GM18505 (cell line): ENCODE measurements around the gene SNAP29.
"Not testable (repeated sequence)": the region's sequence is repeated elsewhere in the genome, so short reads cannot be mapped to it uniquely, and the experiment has no call there.

Experiments
- ATAC-seq: cut with Tn5 transposase; IDR thresholded peaks from one replicate; pipeline ENCODE4 v1.9.1; 2021; ENCODE audit not compliant: unreplicated experiment
- POLR2A ChIP-seq: IDR thresholded peaks from 4 replicates; pipeline ENCODE4 v1.6.1; 2011; ENCODE audit warnings: borderline replicate concordance; ENCODE audit not compliant: insufficient read depth, insufficient read length; ENCODE audit errors: extremely low read depth

Gene SNAP29

DNA sequence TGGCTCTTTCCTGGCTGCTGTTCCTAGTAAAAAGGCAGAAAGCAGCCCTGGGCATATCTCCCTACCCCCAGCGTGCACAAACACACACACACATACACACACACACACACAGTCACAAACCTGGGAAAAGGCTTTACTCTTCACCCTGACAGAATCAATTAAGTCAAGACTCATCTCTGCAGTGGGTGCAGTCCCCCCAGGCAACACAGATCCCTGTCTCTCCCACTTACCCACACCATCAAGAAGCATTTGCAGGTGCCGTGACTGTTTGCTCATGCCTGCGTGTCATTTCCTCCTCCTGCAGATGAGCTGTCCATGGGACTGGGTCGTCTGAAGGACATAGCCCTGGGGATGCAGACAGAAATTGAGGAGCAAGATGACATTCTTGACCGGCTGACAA is 28.6 kb downstream of the SNAP29 start:
- TF ChIP-seq POLR2A, result no peak
- ATAC-seq, result no peak

- ATAC-seq, result no peak
- TF ChIP-seq POLR2A, result no peak
These were observed 30.4 kb downstream of the SNAP29 start for GRCh38 chr22:20889025-20889704.

GRCh38 chr22:20889904-20890540 is 31.2 kb downstream of the SNAP29 start:
- ATAC-seq, result no peak
- TF ChIP-seq POLR2A, result no peak

DNA sequence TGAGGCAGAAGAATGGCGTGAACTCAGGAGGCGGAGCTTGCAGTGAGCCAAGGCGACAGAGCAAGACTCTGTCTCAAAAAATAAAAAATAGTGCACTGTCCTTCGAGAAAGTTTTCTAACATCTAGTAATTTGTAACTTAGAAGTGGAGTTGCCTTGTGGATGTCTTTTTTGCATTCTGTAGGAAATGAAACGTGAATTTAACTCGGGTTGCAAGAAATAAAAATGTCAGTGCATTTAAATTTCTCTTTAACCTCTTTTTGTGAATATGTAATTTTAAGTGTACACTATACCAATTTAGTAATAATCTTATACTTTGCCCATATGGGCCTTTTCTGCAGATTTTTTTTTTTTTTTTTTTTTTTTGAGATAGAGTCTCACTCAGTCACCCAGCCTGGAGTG is 32.2 kb downstream of the SNAP29 start:
- TF ChIP-seq POLR2A, result no peak
- ATAC-seq, result no peak

DNA sequence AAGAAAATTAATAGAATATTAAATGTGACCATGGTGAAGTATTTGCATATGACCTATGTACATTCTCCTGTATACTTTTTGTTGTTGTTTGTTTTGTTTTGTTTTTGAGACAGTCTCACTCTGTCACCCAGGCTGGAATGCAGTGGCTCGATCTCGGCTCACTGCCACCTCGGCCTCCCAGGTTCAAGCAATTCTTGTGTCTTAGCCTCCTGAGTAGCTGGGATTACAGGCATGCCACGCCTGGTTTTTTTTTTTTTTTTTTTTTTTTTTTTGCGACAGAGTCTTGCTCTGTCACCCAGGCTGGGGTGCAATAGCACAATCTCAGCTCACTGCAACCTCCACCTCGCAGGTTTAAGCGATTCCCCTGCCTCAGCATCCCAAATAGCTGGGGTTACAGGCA is 38.9 kb downstream of the SNAP29 start:
- ATAC-seq, result not testable (repeated sequence)

GRCh38 chr22:20899827-20900423 is 41.1 kb downstream of the SNAP29 start:
- ATAC-seq, result no peak
- no peak for TF ChIP-seq POLR2A

GRCh38 chr22:20901093-20902033 is 42.6 kb downstream of the SNAP29 start:
- not testable (repeated sequence) for ATAC-seq

GRCh38 chr22:20903093-20903492 is 44.3 kb downstream of the SNAP29 start:
- TF ChIP-seq POLR2A, result no peak
- ATAC-seq, result no peak

DNA sequence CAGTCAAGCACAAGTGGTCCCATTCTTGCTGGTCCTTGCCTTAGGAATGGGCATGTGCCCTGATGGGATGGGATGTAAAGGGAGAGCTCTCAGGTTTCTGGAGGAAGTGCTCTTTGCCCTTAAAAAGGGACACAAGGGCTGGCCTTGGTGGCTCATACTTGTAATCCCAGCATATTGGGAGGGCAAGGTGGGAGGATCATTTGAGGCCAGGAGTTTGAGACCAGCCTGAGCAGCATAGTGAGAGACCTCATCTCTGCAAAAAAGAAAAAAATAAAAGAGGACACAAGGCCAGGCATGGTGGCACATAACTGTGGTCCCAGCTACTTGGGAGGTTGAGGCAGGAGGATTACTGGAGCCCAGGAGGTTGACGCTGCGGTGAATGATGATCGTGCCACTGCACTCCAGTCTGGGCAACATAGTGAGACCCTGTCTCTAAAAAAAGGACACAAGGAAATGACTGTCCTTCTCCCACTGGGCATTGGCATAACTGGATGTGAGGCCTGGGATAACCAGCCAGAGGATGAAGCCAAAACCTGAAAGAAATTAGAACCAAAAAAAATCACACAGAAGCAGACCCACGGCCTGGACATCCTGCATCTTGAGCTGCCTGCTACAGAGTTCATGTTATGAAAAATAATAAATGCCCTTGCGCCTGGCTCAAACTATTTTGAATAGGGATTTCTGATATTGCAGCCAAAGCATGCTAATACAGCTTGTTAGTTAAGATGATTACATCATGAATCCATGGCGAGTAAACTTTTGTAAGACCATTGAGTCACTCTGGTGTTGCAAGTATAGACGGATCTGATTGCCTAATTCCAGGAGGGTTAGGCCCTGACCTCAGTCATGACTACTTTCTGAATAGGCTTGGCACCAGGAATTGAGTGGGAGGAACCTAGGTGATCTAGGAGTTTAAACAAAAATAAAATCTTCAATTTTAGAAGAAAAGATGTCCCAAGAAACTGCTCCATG is 45.5 kb downstream of the SNAP29 start:
- ATAC-seq, result no peak
- TF ChIP-seq POLR2A, result no peak

DNA sequence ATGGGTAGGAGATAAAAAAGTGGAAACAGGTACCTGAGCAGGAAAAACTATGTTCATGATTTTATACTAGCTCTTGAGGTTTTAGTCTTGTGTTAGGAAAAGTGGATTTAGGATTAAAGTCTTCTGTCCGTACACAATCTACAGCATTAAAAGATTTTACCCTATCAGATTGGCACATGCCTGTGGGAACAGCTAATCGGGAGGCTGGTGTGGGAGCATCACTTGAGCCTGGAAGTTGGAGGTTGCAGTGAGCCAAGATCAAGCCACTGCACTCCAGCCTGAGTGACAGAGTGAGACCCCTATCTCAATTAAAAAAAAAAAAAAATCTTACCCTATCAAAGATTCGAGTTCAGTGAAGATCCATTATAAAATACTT is 46.2 kb downstream of the SNAP29 start:
- no peak for ATAC-seq
- TF ChIP-seq POLR2A, result no peak

DNA sequence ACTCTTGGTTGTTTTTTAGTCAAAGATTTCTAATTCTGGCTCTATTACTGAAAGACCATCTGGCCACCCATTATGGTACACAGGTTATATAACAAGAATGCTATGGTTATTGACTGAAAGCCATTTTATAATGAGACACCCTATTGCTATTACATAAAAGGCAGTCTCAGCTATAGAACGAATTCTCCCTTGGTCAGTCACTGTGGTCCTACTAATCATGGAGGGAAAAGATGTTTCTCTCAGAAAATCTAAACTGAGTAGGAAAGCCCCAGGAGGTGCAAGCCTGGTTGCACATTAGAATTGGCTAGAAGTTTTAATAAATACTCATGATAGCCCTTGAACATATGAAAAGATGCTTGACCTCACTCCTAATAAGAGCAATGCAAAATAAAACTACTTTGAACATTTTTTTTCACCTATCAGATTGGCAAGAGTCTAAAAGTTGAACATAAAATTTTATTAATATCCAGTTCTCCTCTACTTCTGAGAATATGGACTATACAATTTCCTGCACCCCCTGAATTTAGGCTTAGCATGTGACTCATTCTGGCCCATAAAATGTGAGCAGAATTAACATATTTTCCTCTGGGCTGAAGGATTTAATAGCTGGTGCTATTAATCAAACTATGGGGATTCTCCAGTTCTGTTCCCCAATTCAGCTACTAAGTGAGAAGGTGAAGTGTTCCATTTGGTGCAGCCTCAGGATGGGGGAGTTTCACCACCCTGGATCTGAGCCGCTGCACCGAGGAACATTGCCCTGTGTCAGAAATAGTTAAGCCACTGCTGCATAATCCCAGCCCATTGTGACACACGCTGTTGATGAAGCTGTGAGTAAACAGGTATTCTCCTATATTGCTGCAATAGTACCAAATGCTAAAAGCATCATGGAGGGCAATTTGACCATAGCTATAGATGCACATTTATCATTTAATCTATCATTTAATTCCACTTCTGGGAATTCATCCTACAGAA is 46.9 kb downstream of the SNAP29 start:
- no peak for TF ChIP-seq POLR2A
- no peak for ATAC-seq

DNA sequence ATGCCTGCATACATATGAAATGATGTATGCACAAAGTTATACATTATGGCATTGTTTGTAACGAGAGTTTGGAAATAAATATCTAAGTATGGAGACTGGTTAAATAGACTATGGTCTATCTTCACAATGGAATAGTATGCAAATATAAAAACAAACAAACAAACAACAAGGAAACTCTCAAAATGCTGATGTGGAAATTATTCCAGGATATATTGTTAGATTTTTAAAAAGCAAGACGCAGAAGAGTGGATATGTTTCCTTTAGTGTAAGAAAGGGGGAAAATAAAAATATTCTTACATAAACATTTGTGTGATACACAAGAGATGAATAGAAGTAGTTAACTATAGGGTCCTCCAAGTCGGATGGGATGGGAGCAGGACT is 47.6 kb downstream of the SNAP29 start:
- ATAC-seq, result no peak
- no peak for TF ChIP-seq POLR2A

- ATAC-seq, result not testable (repeated sequence)
These were observed 49.9 kb downstream of the SNAP29 start for GRCh38 chr22:20908717-20909116.
